Germinal center (tissue), 1 donor: Measurements from ENCODE around the gene EIF4E3.

ENCODE experiments used
- DNase-seq: peaks from one replicate; pipeline ENCODE4 v3.0.0; 2012; ENCODE audit warnings: mixed read lengths, low spot score

Gene EIF4E3

GRCh38 chr3:71723452-71724170 is 1.6 kb downstream of the EIF4E3 start:
- DNase-seq, result no peak

DNA sequence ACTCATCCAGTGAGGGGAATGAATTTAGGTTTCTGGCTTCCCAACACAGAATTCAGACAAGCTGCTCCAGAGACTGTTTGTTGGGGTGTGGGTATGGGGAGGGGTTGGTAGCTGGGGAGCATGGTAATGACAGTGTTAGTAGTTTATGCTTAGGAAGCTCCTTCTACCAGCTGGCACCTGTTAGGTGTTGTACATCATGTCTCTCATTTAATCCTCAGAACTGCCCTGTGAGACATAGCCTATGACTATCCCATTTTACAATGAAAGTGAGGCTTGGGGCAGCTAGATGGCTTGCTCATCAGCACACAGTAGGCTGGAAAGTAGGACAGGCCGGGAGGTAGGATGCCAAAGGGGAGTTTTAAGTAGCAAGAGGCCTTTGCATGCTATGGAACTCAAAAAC is 2.5 kb downstream of the EIF4E3 start:
- no peak for DNase-seq

- DNase-seq, result no peak
Observed at GRCh38 chr3:71721651-71722157, 3.5 kb downstream of the EIF4E3 start.

- DNase-seq, result no peak
Observed at GRCh38 chr3:71721002-71721401, 4.2 kb downstream of the EIF4E3 start.

- no peak for DNase-seq
Observed at GRCh38 chr3:71718072-71718471, 7.1 kb downstream of the EIF4E3 start.

GRCh38 chr3:71714595-71714994 is 10.6 kb downstream of the EIF4E3 start:
- DNase-seq, result no peak

DNA sequence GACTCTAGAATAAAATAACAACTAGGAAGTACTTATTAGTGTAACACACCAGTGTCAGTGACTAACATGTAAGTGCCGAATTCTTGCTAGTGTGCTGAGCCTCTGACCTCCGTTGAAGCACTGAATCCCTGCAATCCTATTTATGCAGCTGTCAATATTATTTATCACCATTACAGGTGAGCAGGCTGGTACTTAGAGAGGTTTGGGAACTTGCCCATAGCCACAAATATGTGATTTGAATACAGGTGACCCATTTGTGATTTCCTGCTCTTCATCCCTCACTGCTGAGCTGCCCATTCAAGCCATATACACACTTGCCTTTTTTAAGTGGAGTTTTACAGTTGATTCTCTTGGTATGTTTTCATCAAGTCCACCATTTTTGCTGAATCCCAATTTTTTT is 12.2 kb downstream of the EIF4E3 start:
- DNase-seq, result no peak

DNA sequence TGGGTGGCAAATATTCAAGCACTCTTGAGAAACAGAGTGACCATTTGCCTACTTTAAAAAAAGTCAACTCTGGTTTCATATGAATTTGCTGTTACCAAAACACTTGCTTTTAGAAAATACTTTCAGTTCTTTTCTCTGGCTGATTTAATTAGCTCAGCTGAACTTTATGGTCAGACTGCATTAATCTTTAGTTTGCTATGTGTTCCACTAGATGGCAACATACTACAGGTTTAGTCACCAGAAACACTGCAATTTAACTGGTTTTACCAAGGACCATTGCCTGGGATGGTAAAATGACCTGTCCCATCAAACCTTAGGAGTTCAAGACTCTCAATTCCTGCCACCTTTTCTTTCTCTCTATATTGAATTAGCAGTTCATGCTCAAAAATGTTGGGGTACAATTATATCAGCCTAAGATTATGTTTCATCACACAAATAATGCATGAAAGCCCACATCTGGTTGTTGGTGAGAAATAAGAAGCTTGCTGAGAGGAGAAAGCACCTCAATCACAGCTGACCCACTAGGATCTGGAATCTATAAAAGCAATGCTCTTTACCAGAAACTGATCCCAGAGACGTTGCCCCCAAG is 14.2 kb downstream of the EIF4E3 start:
- DNase-seq, result peak; percentile 64

DNA sequence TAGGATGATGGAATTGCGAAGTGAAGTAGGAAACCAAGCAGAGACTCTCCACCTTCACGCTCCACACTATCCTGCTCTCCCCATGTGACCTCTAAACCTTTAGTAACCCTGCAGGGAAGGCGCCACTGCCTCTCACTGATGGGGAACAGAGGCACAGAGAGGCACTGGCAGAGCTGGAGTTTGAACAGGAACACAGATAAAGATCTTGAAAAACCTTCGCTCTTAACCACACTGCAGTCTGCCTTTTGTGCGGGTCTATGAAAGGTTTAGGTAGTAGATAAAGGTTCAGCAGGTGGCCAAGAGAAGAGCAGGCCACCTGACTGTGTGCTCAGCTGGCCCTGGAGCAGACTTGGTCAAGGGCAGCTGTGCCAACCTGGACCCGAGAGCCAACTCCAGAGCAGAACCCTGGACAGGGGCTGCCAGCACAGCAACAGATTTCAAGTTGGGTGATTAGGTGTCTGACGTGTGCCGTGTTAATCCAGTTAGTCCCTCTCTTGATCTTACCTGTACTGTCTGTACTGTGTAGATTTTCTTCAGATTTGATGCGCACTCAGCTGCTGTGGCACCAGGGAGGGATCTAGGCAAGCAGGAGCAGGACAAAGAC is 15.2 kb downstream of the EIF4E3 start:
- no peak for DNase-seq

- DNase-seq, result no peak
Observed at GRCh38 chr3:71708476-71709105, 16.6 kb downstream of the EIF4E3 start.

GRCh38 chr3:71707595-71707994 is 17.6 kb downstream of the EIF4E3 start:
- no peak for DNase-seq

DNA sequence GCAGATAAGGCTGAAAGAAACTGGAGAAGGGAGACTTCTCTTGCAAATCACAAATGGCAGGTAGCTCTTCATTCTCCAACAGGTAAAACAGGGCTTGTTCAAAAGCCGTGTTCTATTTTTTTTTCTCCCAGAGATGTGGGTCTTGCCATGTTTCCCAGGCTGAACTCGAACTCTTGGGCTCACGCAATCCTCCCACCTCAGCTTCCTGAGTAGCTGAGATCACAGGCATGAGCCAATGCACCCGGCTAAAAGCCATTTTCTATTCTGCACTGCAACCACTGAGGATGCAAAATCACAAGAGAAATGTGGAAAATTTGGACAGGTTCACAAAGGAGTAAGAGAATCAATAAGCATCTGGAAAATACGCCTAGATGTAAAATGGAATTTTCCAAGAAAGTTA is 19.5 kb downstream of the EIF4E3 start:
- no peak for DNase-seq

- no peak for DNase-seq
Observed at GRCh38 chr3:71704915-71705314, 20.3 kb downstream of the EIF4E3 start.

DNA sequence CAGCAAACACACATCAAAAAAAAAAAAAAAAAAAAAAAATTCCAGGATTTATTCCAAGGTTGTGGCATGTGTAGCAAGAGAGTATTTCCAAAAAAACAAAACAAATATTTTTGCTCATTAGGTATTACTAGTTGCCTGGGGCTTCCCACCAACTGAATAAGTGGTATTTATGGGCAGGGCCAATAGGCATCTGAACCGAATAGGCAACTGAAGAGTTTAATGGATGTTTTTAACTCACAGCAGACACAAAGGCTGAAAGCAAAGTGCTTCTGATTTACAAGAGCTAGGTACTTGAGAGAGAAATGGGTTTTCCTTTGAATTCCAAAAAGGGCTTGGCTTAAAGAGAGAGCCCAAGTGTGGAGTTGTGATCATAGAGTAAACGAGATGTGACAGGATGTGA is 21.4 kb downstream of the EIF4E3 start:
- no peak for DNase-seq

DNA sequence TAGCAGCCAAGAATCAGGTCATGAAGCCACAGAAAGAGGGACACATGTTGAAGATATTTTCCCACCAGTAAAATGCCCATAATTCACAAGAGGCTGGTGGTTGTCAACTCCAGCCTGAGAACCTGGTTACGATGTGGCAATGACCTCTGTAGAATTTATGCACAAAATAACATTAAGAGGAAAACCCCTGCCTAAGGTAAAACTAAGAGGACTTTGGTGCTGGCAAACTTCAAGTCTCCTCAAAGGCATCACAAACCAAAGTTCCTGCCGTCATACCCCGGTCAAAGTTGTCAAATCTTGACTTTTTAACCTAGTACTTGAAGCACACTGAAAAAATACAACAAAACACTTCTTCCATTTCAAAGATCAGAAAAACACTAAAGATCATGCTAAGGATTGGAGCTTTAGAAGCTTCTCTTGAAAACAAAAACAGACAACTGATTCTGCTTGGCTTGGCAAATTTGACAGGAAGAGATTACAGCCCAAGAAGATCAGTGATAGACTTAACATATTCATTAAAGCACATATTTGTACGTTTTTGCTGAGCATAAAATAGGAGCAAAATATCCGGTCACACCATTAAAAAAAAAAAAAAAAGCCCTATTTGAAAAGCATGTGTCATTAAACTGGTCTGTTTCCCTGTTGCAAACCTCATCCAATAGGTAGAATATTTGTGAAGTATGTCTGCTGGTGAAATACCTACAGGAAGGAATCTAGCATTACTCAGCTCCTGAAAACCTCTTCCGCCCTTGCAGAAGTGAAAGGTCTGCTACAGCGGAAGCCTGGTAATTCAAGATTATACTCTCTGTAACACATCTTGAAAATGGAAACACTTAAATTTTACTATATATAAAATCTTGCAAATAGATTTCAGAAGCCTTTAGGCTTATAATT is 22.8 kb downstream of the EIF4E3 start:
- no peak for DNase-seq

DNA sequence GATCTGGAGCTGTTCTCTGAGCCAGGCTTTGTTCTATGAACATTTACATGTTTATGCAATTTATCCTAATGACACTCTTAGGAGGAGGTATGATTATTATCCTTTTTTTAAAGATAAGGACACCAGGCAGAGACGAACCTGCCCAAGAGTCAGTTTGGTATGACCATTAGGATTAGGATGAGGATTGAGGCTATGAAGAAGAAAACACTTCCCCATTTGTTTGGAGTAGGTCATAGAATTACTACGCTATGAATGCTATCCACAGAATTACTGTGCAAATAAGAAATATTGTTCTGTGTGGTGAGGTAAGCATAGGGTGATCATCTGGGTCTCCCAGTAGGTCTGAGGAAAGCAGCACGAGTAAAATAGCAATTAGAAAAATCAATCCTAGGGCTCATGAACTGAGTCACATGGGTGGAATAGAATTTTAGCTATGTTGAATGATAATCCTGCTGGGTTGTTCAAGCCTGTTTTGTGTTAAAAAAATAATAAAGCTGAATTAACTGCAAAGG is 23.9 kb downstream of the EIF4E3 start:
- DNase-seq, result no peak

DNA sequence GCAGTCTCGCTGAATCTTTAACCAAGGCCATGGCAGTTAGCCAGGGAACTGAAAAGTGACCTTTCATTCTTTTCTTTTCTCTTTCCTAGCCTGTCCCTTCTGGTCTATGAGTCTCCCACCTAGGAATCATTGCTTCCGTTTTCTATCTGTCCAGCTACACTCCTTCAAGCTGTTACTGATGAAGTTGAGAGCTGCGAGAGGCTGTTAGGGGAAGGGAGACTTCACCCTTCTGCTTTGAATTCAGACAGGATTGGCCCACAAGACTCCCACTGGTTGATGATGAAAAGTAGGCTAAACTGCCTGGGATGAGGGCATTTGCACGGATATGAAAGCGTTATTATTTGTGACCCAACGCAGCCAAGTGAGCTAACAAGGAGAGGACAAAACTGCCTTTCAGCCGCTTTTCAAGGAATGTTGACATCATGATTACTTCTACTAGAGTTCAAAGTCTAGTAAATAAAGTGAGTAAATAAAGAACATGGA is 30.2 kb downstream of the EIF4E3 start:
- DNase-seq, result no peak

DNA sequence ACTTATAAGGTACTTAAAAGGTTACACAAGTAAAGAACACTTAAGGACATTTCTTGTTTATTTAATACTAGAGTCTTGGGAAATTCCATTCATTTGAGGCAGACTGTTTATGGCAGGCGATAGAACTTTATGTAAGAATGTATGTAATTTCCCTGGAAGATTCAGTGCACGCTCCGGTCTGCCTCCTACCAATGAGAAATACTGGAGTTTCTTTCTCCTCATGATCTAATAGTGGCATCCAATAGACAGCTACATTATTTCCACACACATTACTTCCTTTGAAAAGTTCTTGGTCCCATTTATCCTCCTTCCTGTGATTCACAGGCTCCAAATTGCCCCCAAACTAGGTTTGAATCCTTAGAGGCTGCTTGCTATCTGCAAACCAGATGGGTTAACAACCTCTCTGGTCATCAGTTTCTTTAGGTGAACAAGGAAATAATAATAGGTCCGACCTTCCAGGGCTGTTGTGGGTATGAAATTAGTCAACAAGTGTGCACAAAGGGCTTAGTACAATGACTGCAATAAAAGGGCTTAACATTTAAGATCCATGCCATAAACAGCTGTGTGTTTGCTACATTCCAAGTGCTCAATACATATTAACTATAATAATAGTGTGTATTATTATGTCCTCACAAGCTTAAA is 30.7 kb downstream of the EIF4E3 start:
- DNase-seq, result no peak

DNA sequence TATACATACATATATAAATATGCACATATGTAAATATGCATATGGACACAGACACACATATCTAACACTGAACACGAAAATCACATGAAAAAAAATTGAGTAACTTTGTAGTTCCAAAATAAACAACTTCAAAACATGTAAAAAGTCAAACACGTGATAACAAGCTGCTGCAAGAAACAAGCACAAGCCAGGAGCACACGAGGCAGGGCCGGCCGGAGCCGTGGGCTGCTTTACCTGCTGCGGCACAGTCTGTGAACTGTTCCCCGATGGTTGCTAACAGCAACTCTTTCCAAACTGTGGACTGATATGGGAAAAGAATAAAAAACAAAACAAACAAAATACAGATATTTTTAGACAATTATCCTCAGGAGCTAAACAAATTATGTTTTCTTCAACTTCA is 31.6 kb downstream of the EIF4E3 start:
- no peak for DNase-seq

GRCh38 chr3:71692139-71692538 is 33.1 kb downstream of the EIF4E3 start:
- DNase-seq, result no peak

DNA sequence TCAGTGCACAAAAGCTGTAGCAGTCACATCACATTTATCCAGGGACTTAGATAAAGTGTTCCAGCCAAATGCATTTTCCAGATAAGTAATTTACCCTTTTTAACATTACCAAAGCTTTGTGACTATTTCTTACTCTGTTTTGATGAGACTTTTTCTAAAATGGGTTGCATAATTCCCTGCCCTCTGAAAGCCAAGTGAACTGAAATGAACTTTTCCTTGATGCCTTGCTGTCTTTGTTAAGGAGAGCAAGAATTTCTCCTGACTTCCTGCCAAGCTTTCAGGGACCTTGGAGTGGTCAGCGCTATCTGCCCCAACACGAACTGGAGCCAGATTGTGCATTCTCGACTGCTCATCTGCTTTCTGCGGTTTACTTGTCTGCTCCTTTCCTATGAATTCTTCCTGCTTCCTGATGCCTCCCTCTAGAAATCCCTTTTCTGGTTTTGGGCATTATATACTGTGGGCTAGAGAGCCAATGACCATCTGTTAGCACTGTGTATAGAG is 34.8 kb downstream of the EIF4E3 start:
- DNase-seq, result no peak
